SU-DHL-6 (cell line): ENCODE data around the gene CCNY.

Source experiments
- CTCF ChIP-seq: fragments of 200-600 bp; sonication (generic); IDR thresholded peaks from one replicate; pipeline ENCODE4 v1.5.1; 2017; ENCODE audit warnings: antibody characterized with exemption, mild to moderate bottlenecking, low read length, moderate library complexity; ENCODE audit not compliant: insufficient read depth, poor library complexity, severe bottlenecking
- EZH2phosphoT487 ChIP-seq: fragments of 200-600 bp; sonication (generic), shearing (Covaris generic); conservative IDR thresholded peaks from 2 replicates; pipeline ENCODE4 v1.6.1; 2018; ENCODE audit warnings: mild to moderate bottlenecking, antibody characterized with exemption, low read length, moderate library complexity, mixed read lengths

DNA sequence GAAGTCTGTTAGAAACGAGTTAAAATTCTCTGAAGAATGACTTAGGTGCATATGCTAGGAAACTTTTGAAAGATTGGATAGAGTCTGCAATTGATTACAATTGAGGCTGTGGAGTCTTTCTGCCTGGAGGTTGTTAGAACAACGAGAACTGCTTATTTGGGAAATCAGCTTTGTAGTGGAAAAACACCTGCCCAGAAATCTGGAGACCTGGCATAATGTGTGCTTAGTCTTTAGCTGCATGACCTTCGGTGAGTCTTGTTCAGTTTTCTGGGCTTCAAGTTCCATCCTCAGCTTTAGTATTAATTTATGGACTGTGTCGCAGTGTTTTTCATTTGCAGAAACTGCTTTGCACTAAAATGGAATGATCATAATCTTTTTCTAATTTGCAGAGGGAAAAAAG is 31.7 kb downstream of the CCNY start:
- TF ChIP-seq CTCF (no peak), EZH2phosphoT487 (no peak)
